ENCODE data around the gene PIK3R5.

Gene PIK3R5

GRCh38 chr17:8879410-8879809, 86.1 kb downstream of the PIK3R5 start:
- no peak for DNase-seq (ENCODE audit: low spot score)

DNA sequence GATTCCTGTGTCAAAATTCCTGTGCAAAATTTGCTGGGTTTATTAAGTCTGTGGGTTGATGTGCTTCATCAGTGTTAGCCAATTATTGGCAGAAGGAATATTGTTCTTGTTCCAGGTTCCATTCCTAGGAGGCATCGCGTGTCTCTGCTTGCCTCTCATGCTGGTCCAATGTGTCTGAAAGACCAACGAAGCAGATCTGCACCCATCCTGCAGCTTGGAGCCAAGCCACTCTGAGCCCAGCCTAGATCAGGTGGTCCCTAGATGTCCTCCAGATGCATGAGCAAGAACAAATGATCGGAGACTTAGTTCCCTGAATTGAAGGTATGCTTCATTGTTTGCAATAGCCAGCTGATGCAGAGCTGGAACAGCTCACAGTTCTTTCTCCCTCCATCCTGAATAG, 87.5 kb downstream of the PIK3R5 start:
- DNase-seq (ENCODE audit: low spot score), result no peak

- peak; percentile 29 for DNase-seq (ENCODE audit: low spot score)
Measured at GRCh38 chr17:8875957-8876356, 89.5 kb downstream of the PIK3R5 start.

- DNase-seq (ENCODE audit: low spot score), result no peak
Measured at GRCh38 chr17:8875436-8875835, 90.1 kb downstream of the PIK3R5 start.

DNA sequence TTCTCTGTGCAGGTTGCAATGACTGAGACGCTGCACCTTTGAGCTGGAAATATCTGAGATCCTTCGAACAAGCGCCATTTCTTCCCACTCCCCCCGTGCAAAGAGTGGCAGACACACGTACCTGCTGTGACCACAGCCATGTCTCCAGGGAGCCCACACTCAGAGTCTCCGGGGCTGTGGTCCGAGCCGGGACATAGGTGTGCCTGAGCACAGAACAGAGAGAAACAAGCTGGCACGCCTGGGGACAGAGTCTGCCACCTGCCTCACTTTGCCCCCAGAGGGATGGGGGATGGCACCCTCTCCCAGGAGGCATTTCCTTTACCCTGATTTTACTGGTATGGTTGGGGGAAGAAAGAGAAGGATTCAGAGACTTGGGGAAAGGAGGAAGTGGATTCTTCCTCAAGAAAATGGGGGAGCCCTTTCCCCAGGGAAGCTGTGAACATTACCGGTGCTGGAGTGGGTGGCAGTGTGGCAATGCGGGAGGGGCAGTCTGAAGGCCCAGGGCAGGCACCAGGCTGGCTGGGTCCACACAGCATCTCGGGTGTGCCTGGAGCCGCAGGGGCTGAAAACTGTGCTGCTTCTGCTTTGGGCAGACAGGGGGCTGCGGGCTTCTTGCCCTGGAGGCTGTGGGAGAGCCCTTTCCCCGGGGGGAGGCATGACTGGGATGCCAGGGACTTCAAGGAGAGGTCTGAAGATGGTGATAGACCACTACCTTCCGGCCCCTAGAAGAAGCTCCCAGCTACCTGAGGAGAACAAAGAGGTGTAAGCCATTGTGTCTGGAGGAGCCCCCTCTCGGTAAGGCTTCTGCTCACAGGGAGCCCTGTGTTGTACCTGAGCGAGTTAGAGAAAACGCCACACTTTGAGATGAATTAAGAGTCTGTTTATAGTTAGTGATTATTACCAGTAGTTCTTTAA, 91.4 kb downstream of the PIK3R5 start:
- no peak for DNase-seq (ENCODE audit: low spot score)

DNA sequence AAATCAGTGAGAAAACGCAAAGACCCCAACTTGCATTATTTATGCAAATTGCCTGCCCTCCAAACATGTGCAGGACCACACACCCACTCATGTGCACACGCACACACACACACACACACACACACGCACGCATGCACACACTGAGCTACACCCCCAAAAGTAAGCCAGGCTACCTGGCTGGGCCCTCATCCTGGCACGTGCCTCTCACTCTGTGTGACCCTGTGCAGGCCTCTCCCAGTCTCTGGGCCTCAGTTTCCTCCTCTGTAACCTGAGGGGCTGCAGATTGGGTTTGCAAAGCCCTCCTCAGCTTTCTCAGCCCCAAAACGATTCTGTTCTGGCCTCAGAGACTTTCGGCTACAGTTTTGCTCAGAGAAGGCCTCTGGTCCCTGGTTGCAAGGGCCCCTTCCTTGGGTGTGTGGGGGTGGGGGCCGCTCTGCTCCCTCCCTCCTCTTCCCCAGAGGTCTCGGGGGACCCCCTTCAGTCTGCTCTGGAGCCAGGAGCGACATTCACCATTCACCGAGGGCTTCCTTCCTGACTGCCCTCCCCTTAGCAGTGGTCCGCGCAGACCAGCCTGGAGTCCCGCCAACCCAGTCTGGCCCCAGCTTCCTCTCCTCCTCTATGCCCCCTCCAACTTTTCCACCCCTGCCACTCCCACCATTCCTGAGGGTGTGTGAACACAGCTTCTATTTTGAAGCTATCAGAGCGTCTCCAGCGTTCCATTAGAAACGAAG, 92.6 kb downstream of the PIK3R5 start:
- no peak for DNase-seq (ENCODE audit: low spot score)

GRCh38 chr17:8872036-8872704, 93.3 kb downstream of the PIK3R5 start:
- DNase-seq (ENCODE audit: low spot score), result no peak

- DNase-seq (ENCODE audit: low spot score), result no peak
Measured at GRCh38 chr17:8871081-8871581, 94.4 kb downstream of the PIK3R5 start.

- DNase-seq (ENCODE audit: low spot score), result no peak
Measured at GRCh38 chr17:8870406-8871040, 95.0 kb downstream of the PIK3R5 start.

GRCh38 chr17:8869114-8869815, 96.2 kb downstream of the PIK3R5 start:
- DNase-seq (ENCODE audit: low spot score), result no peak

- no peak for DNase-seq (ENCODE audit: low spot score)
Measured at GRCh38 chr17:8868529-8868951, 97.0 kb downstream of the PIK3R5 start.

- no peak for DNase-seq (ENCODE audit: low spot score)
Measured at GRCh38 chr17:8868092-8868491, 97.4 kb downstream of the PIK3R5 start.

DNA sequence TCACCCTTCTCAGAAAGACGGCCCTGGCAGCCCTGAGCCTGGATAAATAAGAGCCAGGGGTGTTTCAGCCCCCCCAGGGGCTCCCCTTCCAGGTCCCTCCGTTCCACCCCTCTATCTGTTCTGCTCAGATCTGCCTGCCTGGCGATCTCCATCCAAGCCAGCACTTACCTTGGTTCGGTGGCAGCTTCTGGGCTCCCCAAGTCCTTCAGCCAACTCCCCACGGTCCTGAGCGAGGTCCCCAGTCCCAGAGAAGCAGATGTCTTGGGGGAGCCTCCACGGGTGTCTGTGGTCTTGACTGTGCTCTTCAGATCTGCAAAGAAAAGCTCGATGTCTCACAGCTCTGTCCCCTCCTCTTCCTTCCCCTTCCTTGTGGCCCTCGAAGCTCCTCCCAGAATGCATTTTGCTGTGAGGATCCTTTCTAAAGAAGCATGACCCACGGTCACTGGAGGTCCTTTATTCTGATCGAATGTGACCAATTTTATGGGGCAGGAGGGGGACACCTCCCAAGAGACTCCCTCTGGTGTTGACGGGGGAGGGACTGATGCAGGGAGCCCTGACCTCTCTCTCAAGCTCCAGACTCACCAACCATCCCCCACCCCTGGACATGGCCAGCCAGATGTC, 98.0 kb downstream of the PIK3R5 start, which contains the start of gene PIK3R6:
Gene PIK3R6, minus strand, starts transcription at position 314 of the 621 bp plus-strand sequence. CDS start 17,880 bp downstream, outside the sequence.
- no peak for DNase-seq (ENCODE audit: low spot score)

DNA sequence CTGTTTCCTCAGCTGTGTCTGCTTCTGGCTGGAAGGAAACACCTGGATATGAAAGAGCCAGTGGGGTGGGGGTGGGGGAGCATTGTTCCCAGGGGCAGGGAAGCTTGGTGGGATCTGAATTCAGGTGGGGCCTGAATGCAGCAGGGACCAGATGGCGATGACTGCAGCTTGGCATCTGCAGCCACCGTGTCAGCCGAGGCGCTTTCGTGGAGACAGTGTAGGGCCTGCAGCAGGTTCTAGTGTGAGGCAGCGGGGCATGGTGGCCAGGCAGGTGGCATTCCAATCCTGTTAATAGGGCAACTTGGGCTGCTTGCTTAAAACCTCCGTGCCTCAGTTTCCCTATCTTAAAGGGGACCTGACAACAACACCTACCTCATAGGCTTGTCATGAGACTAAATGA, 99.7 kb downstream of the PIK3R5 start:
- DNase-seq (ENCODE audit: low spot score), result no peak

GRCh38 chr17:8865385-8865784, 100.1 kb downstream of the PIK3R5 start:
- DNase-seq (ENCODE audit: low spot score), result no peak

GRCh38 chr17:8862213-8863056, 103.1 kb downstream of the PIK3R5 start:
- DNase-seq (ENCODE audit: low spot score), result no peak

GRCh38 chr17:8861495-8862181, 103.9 kb downstream of the PIK3R5 start:
- no peak for DNase-seq (ENCODE audit: low spot score)

- no peak for DNase-seq (ENCODE audit: low spot score)
Measured at GRCh38 chr17:8859804-8860430, 105.6 kb downstream of the PIK3R5 start.
